Renal pelvis (tissue), 4 donors: ENCODE measurements around the gene ZMIZ1. TPM values are rescaled to one million over a fixed set of nuclear protein-coding genes. Genes with fewer than 3 reads are reported as not detected.

Source experiments
- DNase-seq: peaks from one replicate; pipeline ENCODE4 v3.0.0-alpha.2; 2013
- polyA plus RNA-seq, 3 donors: library from polyadenylated mRNA; unstranded; fragments of 120-200 nt; gene quantifications; one replicate each; pipeline ENCODE4 v1.2.1, GENCODE V29; 2013; ENCODE audit not compliant: insufficient read length in 3 of 3

ZMIZ1 gene
- polyA plus RNA-seq, 3 donors = 64.2 to 83.6 (median 78.7) TPM

DNA sequence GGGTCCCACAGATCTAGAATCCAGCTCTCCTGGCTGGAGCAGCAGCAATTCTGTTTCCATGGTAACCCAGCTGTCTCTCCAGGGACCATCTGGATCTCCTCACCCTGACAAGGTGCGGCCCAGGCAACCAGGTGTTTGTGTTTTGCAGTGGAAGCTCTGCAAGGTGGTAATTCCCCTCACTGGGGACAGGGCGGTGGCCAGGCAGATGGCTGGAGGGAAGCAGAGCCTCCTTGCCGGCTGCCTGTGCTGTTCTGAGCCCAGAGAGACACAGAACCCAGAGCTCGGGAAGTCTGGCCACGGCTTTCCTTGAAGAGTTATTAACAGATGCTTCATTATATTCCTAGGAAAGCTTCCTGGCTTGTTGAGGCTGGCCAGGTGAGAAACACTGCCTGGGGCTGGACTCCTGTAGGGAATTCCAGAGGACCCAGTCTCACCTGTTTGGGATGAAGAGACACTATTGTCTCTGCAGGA lies 160.3 kb downstream of the ZMIZ1 start:
- no peak for DNase-seq

DNA sequence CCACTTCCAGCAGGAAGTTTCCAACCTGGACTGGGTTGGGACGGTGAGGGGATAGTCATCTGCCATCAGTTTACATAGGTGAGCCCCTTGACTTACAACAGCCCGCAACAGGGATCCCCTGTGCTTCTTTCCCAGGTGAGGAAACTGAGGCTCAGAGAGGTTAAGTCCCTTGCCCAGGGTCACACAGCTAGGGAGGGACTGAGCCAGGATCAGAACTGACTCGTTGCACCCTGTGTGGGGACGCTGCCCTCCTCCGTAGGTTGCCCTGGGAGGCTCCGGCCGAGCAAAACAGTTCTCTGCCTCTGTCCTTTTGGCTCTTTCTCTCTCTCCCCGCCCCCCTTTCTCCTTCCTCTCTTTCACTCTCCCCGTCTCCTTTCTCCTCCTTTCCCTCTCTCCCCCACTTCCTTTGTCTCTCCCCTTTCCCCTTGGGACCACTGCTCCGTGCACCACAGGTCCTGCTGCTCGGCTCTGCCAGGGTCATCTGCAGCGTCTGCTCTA lies 161.1 kb downstream of the ZMIZ1 start:
- DNase-seq = no peak

DNA sequence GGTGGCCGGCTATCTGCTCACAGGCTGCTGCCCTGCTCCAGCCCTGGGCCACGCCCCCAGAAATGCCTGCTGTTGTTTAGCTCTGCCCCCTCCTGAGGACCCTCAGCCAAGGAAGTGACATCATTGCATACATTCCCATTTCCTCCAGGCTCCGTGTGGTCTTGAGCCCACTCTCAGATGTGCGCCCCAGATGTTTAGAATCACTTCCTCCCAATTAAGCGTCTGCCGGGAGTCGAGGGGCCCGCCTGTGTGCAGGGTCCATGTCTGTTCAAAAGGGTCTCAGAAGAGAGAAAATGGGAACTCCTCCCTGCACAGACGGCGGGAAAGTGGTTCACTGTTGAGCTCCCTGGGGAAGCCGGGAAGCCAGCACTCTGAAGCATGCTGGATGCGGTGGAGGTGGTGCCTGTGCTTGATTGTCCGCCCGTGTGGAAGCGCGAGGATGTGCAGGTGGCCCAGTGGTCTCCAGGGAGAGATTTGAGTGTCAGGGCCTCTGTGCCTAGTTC lies 161.6 kb downstream of the ZMIZ1 start:
- DNase-seq = peak; percentile 86

DNA sequence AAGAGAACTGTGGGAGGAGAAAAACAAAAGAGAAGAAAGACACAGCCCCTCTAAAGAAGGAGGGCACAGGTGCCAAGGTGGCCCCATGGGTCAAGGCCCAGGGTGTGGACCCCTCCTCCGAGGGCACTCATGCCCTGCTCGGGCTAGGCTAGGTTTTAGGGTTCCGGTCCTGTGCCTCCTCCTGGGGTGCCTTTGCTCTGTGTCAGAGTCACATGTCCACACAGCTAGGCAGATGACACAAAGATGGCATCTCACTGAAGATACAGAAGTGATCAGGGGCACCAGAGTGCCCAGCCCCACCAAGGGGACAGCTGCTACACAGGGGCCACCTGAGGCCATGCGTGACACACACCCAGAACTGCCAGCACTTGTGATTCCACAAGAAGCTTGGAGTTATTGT lies 162.1 kb downstream of the ZMIZ1 start:
- no peak for DNase-seq

DNA sequence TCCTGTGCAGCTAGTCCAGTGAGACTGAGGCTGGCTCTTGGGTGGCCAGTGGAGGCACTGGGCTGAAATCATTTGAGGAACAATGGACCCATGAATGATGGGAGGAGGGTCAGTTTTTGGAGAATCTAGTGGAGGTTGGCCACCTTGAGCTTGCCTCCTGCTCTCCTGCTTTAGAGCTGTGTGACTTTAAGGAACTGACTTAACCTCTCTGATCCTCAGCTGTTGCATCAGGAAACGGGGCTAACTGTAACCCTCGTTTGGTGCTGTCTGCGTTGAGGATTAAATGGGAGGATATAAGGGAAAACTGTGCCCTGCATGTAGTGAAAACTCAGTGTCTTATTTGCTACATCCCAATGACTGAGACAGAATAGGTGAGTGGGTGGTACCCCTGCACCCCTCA lies 163.1 kb downstream of the ZMIZ1 start:
- DNase-seq = no peak

DNA sequence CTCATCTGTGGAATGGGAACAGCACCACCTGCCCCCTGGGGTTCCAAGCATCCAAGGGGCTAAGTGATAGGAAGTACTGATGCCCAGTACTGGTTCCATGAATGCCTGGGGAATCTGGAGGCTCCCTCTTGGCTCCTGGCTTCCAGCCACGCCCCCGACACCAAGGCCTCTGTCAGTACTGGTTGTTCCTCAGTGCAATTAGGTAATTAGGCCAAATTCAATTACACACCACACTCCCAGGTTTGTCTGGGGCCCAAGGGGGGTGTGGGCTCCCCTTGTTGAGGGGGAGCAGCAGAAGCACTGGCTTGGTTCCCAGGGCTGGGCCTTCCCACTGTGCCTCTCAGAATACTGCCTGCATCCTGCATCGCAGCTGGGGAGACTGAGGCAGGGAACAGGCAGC lies 164.1 kb downstream of the ZMIZ1 start:
- no peak for DNase-seq

DNA sequence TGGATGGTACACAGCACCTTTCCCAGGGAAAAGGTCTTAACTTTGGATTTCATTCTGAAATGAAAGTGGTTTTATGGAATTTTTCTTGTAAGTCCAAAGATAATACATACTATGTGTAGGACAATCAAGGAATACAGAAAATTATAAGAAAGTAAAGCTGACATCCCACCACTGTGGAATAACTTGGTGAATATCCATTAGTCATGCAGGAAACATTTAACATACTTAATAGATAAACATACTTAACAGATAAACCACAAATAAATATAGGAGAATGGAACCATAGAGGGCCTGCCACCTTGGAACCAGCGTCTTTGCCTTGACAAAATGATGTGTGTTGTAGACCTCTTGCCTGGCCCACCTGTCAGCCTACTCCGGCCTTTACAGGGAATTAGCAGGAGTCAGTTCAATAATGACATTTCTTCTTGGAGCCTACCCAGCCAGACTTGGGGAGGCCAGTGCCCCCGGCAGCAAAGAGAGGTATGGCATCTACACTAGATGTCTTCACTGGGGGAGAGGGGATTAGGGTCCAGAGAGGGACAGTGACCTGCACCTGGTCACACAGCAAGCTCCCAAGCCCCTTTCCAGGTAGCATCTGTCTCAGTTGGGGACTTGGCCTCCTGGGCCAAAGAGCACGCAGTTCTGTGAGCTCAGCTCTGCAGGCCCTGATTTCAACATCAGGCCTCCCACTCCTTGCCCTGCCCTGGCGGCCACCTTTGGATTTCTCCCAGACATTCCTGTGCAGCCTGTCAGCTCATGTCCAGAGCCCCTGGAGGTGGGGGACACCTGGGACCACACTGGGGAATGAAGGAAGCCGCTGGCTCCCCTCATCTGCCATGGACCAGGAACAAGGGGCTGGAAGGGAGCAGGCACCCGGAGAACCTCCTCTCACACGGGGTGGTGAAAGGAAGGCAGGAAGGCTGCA lies 165.9 kb downstream of the ZMIZ1 start:
- DNase-seq = no peak

DNA sequence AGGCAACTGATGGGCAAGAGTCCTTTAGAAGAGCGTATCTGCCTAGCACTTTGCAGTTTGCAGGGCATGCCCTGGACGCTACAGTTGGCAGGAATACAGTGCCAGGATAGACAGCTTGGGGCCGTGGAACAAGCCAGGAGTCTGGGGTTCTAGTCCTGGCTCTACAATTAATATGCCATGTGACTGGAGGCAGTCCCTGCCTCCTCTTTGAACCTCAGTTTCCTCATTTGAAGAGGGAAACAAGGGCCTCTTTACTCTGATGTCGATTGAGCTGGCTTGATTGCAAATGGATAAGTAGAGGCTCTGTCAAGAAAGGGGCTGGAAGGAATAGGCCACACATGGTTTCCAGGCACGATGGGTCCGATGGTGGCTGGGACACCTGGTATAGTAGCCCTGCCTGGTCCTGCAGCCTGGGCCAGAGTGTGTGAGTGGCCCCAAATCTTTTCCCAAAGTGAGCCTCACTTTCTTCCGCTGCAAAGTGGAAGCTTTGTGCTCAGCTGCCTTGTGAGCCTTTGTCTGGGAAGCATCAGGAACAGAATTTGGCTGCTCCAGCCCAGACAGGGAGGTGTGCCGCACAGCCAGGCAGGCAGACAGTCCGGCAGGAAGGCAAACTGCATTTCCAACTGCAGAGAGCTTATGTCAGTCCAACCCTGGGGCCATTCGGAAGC lies 167.1 kb downstream of the ZMIZ1 start:
- no peak for DNase-seq

DNA sequence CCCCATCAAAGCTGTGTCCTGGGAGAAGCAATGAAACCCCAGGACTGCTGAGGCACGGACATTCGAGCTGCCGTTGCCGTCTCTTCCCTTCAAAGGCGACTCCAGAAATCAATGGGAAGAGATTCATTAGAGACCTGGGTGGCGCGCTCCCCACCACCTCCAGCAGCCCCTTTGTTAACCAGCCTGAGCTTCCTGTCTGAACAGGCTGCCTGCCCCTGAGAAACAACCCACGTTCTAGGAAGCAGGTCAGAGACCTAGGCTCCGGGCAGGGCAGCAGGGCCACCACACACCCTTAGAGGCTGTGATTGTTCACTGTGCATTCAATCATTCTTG lies 167.6 kb downstream of the ZMIZ1 start:
- DNase-seq = no peak

DNA sequence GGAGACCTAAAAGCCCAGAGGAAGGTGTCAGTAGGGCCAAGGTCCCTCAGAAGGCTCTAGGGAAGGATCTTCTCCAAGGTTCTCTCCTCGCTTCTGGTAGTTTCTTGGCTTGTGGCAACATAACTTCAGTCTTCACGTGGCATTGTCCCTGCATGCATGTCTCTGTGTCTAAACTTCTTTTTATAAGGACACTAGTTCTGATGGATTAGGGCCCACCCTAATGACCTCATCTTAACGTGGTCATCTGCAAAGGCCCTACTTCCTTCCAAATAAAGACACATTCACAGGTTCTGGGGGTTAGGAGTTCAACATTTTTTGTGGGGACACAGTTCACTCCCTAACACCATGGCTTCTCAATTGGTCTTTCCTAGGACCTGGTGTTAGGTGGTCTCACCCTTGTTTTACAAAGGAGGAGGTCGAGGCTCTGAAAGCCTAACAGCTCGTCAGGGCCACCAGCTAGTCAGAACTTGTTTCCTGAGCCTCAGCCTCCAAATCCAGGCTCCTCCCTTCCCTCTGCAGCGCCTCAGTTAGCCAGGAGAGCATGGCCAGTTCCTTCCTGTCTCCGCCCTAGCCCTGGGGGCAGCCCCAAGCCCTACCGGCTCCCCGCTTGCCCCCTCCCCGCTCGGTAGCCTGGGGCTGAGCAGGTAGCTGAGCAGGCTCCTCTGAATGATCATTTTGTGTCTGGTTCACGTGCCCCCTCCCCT lies 168.8 kb downstream of the ZMIZ1 start:
- no peak for DNase-seq

DNA sequence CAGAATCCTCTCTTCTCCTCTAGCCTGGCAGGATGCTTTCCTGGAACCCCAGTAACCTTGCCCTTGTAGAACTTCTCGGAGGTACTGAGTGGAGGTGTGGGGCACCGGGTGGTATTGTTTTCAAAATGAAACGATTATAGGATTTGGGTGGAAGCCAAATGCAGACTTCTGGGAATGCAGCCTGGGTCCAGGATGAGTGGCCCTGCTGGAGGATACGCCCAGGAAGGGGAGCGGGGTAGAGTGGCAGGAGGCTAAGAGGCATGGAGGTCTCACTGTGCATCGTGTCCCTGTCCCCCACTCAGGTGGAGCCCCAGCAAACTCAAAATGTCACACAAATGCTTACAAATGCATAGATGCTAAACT lies 169.4 kb downstream of the ZMIZ1 start:
- DNase-seq = no peak

DNA sequence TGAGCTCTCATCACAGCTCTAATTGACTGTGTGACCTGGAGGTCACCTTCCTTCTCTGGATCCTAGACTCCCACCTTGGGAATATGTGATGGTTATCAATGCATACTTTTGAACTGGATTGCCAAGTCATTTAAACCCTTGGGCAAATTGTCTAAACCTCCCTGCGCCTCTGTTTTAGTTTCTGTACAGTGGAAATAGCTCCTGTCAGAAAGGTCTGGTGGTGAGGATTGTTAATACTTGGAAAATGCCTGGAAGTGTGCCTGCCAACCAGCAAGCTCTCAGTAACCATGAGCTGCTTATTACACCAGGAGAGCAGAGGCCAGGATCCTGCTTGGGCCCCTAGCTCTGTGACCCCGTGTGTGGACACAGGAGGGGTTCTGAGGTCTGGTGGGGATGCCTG lies 169.8 kb downstream of the ZMIZ1 start:
- DNase-seq = no peak

DNA sequence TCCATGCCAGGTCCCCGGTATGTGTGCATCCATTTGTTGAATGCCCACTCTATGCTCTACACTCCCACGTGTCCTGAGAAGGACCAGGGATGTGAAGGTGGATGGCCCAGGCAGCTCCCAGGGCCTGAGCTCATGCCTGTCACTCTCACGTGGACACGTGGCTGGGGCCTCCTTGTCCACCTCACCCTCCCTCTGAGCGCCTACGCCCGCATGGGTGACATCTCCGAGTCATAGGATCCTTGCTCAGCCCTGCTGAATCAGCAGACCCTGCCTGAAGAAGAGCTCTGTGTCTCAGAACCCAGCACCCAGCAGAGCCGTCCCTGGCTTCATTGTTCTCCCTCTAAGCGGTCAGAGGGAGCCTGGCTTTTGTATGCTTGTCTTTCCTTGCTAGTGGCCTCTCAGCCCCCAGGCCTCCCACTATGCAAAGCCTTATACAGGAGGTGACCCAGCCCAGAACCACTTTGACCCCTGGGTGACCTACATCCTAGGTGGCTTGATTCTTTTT lies 170.6 kb downstream of the ZMIZ1 start:
- no peak for DNase-seq

DNA sequence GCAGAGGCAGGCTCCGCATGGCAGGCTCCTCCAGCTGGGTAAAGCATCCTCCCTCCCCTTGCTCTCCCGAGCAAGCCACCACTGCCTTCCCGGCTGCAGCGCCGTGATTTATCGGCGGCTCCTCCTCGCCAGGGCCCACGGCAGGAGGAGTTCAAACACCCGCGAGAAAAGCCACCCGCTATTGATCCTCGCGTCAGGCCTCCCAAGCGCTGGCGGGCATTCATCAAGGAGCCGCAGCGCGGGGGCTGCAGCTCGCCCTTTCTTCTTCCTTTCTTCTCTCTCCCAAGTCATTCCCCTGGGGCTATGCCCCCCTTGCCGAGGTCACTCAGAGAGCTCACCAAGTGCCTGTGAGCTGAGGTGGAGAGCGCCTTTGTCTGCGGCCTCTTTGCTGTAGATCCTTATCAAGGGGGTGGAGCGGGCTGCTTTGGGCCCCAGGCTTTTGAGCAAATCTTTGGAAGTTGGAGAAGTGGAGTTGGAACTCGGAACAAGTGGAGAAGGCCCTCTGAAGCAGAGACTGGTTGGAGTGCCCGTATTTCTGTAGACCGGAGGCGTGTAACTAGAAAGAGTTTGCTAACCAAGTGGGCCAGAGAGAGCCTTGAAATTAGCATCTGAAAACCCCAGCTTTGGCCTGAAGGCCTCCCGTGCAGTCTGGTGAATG lies 171.3 kb downstream of the ZMIZ1 start:
- peak; percentile 75 for DNase-seq

DNA sequence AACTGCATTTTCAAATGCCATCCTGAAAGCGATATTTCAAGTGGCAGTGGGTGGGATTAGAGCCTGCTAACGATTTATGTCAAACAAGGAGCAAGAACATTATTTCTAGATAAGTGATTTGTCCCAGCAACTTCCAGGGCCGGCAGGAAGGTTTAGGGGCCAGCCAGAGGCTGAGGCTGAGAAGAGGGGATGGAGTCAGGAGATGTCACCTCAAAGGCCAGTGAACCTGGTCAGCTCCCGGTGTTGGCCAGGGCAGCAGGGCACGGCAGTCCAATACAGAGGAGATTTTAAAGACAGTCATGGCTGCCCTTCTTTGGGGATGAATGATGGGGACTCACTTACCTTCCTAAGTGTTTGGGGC lies 172.8 kb downstream of the ZMIZ1 start:
- no peak for DNase-seq

DNA sequence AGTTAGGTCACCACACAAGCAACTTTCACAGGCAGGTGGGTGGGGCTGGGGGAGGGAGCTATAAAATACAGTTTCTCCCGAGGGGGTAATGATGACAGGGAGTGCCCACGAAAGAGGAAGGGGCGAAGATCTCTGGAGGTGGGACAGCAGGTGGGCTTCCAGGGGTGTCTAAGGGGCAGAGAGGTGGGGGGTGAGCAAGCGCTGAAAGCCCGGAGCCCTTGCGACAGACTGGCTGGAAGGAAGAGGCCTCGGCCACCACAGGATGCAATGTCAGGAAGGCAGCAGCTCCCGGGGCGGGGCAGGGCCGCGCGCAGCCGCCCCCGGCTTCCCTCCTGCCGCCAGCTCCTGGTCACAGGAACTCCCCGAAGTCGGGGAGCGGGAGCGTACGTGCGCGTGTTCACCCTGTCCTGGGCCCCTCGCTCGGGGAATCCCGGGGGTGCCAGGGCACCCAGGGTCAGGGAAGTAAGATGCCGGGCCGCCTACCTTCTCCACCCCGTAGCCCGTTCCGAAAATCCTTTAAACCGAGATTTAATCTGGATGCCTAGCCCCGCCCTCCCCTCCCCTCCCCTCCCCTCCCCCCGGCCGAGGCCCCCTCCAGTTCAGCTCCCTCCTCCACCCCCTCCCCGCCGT lies 173.3 kb downstream of the ZMIZ1 start:
- peak; percentile 50 for DNase-seq

DNA sequence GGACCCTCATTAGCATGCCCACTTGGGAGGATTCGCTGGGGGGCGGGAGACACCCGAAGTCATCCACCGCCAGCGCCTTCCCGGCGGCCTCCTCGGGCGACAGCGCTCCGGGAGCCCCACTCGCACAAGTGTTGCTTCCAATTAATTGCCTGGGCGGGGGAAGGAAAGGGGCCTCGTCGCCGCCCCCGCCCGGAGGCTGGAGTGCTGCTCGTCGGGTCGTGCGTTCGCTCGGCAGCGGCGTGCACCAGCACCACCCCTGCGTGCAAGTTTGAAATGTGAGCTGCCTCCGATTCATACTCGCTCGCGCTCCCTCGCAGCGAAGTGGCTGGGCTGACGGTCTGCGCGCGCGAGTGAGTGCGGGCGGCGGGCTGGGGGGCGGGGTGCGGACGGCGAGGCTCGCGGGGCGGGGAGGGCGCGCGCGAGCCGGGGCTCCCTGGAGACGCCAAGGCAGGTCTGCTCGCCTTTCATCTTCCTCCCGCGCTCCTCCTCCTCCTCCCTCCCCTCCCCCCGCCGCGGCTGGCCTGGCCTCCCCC lies 173.9 kb downstream of the ZMIZ1 start:
- peak; percentile 86 for DNase-seq

DNA sequence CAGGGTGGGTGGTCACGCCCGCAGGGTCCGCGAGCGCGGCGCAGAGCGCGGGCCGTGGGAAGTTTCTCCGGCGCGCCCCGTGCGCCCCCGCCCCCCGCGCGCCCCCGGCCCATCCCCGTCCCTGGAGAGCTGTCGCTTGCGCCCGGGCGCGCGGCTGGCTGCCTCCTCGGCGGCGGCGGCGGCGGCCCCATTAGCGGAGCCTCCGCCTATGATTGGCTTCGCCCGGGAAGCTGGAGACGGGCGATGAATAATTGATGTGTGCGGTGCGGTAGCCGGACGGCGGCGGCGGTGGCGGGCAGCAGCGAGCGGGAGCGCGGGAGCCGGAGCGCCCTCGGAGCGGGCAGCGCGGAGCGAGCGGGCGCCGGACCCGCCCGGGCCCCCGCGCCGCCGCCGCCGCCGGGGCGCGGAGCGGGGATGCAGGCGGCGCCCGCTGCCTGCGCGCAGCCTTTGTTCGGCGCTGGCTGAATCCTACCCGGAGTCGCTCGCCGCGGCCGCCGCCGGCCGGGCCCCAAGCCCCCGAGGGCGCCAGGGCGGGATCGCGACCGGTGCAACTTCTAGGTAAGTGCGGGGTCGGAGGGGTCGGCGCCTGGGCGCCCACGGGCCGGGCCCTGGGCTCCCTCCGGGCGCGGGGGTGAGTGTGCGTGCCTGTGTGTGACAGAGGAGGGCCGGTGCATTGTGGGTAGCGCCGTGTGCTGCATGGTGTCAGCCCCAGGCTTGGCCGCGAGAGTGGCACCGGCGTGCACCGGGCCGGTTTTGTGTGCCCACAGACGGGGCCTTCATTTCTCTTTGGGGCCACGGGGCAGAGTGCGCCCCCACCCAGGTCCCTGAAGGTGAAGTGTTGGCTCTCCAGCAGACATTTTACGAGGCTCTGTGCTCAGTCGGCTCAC lies 174.7 kb downstream of the ZMIZ1 start:
- DNase-seq = peak; percentile 64

DNA sequence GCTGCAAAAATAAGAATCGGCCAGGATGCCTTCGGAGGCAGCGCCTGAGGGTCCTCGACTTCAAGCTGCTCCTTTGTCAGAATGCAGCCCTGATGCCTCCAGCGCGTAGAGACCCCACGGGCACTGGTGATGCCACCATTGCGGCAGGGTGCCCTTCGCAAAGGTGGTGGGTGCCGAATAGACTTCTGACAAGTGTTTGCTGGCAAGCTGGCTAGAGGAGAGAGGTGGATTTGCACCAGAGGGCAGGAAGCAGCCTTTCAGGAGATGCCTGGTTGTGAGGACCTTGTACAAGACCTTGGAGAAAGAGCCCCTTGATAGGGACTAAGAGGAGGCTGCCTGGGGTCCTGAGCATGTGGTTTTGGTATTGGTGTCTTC lies 175.3 kb downstream of the ZMIZ1 start:
- DNase-seq = no peak
